ENCODE data around the gene NKD1.
A peak's percentile ranks its signal among the peaks of the same experiment; 100 is the strongest.

NKD1 gene

GRCh38 chr16:50653633-50654519, 105.7 kb downstream of the NKD1 start:
- no peak for DNase-seq

DNA sequence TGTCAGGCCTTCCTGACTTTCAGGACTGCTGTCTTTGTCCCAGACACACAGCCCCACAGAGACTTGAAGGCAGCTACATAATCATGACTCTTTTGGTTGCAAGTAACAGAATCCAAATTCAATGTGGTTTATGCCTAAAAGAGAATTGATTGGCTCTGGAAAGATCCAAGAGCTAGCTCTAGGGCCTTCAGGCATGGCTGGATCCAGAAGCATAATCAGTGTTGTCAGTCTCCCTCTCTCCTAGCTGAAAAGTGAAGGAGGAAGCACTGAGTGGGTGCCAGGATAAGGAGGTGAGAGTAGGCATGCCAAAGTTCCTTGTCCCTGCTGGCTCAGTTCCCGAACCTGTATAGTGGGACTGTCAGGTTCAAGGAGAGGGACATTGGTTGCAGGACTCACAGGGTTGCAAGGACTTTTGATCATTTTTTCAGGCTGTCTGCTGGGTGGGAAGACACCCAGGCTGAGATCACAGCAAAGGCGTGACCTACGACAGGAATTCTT, 107.4 kb downstream of the NKD1 start:
- no peak for DNase-seq

- DNase-seq = no peak
These were observed 109.0 kb downstream of the NKD1 start for GRCh38 chr16:50657241-50657640.

- no peak for DNase-seq
These were observed 111.6 kb downstream of the NKD1 start for GRCh38 chr16:50659806-50660205.

- no peak for DNase-seq
These were observed 114.2 kb downstream of the NKD1 start for GRCh38 chr16:50662306-50662940.

- DNase-seq = no peak
These were observed 116.1 kb downstream of the NKD1 start for GRCh38 chr16:50664270-50664669.

GRCh38 chr16:50665128-50665878, 117.1 kb downstream of the NKD1 start:
- DNase-seq = peak; percentile 77

DNA sequence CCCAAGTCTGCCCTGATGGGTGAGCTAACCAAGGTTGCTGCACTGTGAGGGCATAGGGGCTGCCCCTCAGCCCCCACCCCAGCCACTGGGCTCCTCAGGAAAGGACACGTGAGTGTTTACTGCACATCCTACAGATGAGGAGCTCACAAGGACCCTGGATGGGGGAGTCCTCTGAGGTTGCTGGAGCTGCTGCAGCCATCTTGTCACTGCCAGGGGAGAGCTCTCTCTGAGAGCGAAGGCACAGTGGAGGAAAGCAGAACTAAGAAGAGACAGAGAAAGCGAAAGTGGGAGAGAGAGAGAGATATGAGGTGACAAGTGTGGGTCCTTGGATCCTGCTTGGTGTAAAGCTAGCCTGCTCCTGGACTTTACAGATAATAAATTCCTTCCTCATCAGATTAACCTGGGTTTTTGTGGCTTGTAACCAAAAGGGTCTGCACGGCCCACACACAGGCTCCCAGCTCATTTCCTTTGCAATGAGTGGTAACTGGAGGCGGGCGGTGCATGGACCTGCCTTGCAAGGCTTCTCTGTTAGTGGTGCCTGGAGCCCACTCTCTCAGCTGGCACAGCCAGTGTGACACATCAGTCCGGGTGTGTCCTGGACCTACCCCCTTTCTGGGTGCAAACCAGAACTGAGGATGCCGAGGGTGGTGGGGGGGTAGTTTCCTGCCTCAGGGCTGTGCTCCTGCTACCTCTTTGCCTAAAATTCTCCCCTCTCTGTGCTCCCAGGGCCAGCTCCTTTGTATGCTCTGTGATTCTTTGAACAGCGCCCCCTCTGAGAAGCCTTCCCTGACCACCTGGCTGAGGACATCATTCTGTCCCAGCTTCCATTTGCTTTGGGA, 118.7 kb downstream of the NKD1 start:
- DNase-seq = peak; percentile 51

- no peak for DNase-seq
These were observed 119.5 kb downstream of the NKD1 start for GRCh38 chr16:50667497-50668367.

- no peak for DNase-seq
These were observed 120.3 kb downstream of the NKD1 start for GRCh38 chr16:50668368-50669008.

- no peak for DNase-seq
These were observed 121.5 kb downstream of the NKD1 start for GRCh38 chr16:50669741-50670140.

- DNase-seq = no peak
These were observed 122.3 kb downstream of the NKD1 start for GRCh38 chr16:50670476-50670875.

DNA sequence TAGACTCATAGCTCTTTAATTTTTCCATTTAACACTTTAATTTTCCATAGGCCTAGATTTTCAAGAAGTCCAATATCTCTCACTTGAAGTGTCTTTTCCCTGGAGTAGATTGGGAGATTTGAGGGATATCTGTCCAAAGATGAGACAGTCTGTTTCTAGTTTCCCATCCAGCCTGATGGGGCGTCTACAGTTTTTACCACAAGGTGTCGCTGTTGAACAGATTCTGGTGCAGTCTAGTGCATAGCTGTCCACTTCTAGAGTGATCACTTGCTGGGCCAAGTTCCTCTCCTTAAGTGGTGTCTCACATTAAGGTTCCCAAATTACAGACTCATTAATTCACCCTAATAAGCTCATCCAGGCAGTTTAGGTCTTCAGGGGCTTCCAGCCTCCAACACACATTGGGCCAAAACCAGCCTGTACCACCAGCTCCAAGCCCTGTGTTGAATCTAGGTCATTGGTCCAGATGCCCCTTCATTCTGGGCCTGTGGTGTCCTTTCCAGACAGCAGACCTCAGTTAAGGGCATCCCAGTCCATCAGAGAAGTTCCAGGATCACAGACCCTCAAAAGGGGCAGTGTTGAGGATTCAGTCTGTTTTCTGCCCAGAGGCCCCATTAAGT, 123.6 kb downstream of the NKD1 start:
- DNase-seq = peak; percentile 43

- no peak for DNase-seq
These were observed 125.5 kb downstream of the NKD1 start for GRCh38 chr16:50673496-50674275.

GRCh38 chr16:50674831-50675230, 126.6 kb downstream of the NKD1 start:
- no peak for DNase-seq

GRCh38 chr16:50675686-50676610, 127.8 kb downstream of the NKD1 start:
- no peak for DNase-seq

- no peak for DNase-seq
These were observed 128.6 kb downstream of the NKD1 start for GRCh38 chr16:50676684-50677225.

GRCh38 chr16:50677351-50677750, 129.2 kb downstream of the NKD1 start:
- no peak for DNase-seq

Data from activated naive CD4-positive, alpha-beta T cell treated with anti-CD3 and anti-CD28 coated beads, Interleukin-2, amount 50 U/mL, for 16 hours (primary cell).